Fibroblast of skin of left quadriceps (primary cell): ENCODE measurements around the gene MLH3.
"Not testable (repeated sequence)": the region's sequence is repeated elsewhere in the genome, so short reads cannot be mapped to it uniquely, and the experiment has no call there.

Experiments used
- DNase-seq, 2 experiments: peaks; one replicate each; pipeline ENCODE4 v3.0.0-alpha.2; 2013; ENCODE audit warnings: low read depth in 2 of 2

Gene MLH3

DNA sequence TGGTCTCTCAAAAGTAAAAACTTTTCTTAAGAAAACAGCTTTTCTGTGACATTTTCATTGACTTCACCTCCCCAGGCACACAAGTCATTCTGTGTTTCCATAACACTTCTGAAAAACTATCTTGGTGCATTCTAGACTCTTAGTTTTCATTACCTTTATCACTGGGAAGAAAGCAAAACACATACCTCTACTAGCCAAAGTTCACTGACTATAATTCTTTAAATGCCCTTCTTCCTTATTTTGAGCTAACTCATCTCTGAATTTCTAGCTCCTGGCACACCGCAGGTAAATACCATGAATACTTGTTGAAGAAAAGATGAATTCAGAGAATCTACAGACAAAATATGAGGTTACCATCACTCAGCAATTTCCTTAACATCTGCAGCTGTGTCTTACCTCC is 21.1 kb downstream of the MLH3 start:
- DNase-seq = no peak

GRCh38 chr14:75025876-75026275 is 25.4 kb downstream of the MLH3 start:
- no peak for DNase-seq

- no peak for DNase-seq
Observed at GRCh38 chr14:75025082-75025481, 26.2 kb downstream of the MLH3 start.

- no peak for DNase-seq
Observed at GRCh38 chr14:75023108-75023507, 28.2 kb downstream of the MLH3 start.

GRCh38 chr14:75022655-75023054 is 28.6 kb downstream of the MLH3 start:
- no peak for DNase-seq

- DNase-seq = no peak
Observed at GRCh38 chr14:75018694-75019093, 32.6 kb downstream of the MLH3 start.

- no peak for DNase-seq
Observed at GRCh38 chr14:75016815-75017214, 34.5 kb downstream of the MLH3 start.

DNA sequence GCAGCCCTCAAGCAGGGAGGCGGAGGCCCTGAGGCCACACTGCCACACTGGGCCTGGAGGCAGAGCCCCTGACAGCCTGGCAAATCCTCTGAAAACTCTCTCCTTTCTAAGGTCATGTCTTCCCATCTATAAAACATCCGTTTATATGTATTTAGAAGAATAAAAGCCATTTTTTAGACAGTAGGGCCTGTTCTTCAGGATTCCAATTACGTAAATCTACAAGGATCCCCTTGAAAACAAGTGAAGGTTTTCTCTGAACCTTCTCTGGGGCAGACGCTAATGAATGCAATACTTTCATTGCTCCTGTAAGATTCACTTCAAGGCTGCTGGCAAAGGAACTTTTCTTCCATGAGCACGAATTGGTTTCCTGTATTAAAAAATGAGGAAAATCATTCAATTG is 35.8 kb downstream of the MLH3 start:
- DNase-seq = no peak

DNA sequence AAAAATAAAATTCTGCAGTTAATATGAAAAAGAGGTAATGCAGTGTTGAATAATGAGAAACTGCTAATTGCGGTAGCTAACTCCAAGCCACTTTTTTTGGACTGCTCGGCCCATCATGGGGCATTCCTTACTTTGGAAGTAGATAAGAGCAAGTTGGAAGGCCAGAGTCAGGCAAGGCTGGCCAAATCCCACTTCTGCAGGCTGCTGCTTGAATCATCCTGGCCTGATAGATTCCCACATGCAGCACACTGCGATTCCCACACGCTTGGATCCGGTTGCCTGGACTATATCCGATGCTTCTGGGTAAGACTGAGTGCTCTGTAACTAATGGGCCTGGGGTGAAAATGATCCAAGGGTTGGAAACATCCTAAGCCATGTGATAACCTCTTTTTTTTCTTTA is 38.0 kb downstream of the MLH3 start:
- DNase-seq = no peak

DNA sequence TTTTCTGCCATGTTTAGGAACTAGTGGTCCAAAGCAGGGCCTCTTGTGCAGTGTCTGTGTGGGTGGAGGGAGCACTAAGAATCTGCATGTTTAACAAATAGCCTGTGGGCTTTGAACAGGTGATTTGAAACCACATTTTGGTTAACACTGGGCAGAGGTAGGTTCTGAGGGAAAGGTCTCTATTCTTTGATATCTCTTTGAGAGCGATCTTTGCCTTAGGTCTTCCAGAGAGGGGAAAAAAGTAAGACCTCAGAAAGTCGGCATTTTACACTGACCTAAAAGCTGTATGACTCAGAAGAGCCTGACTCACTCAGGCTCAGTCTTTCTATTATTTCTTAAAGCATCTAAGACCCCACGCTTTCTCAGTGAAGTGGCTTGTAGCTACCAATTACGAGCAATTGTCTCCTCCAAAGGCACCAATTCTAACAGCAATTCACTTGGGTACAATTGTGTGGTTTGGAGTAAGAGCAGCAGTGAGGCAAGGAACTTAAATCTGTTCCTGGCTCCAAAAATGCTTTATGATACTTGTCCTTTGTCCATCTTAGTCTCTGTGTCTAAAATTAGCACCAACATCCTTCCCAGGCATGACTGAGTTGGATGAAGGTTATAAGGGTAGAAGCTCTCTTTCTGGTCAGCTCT is 39.8 kb downstream of the MLH3 start:
- DNase-seq = peak in 1 of 2 experiments; percentile 25

DNA sequence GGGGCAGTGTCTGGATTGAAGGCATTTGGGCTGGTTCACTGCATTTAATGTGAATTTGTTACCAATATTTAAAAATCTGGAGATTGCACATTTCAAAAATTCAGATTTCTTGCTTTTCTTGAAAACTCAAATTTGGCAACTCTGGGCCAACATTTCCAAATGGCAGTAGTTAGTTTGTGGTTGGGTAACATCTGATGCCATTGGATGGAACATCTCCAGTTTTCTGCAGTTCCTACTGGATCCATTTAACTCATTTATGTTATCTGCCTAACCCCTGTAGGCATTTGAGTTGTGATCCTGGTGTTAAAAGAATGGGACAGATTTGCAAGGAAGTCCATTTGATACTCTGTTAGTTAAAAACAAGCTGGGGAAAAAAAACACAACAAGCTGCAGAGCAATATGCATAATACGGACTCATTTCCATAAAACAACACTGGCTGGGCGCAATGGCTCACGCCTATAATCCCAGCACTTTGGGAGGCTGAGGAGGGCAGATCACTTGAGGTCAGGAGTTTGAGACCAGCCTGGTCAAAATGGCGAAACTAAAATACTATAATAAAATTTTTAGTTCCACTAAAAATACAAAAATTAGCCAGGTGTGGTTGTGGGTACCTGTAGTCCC is 40.7 kb downstream of the MLH3 start:
- no peak for DNase-seq

GRCh38 chr14:75009176-75009575 is 42.1 kb downstream of the MLH3 start:
- no peak for DNase-seq

DNA sequence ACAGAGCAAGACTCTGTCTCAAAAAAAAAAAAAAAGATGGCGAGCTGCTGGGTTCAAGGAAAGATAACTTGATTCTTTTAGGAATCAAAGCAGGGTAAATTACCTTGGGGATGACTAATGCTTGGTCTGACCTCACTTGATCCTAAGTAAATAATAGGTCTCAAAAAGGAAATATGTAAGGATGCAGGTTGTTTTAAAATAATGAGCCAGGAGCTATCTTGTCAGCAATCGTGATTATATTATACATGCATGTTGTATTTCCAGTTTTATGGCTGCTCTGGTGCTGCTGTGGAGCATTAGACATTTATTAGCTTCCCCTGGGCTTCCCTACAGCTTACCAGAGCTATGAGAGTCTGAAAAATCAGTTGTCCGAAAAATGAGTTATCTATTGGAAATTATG is 45.9 kb downstream of the MLH3 start:
- no peak for DNase-seq

DNA sequence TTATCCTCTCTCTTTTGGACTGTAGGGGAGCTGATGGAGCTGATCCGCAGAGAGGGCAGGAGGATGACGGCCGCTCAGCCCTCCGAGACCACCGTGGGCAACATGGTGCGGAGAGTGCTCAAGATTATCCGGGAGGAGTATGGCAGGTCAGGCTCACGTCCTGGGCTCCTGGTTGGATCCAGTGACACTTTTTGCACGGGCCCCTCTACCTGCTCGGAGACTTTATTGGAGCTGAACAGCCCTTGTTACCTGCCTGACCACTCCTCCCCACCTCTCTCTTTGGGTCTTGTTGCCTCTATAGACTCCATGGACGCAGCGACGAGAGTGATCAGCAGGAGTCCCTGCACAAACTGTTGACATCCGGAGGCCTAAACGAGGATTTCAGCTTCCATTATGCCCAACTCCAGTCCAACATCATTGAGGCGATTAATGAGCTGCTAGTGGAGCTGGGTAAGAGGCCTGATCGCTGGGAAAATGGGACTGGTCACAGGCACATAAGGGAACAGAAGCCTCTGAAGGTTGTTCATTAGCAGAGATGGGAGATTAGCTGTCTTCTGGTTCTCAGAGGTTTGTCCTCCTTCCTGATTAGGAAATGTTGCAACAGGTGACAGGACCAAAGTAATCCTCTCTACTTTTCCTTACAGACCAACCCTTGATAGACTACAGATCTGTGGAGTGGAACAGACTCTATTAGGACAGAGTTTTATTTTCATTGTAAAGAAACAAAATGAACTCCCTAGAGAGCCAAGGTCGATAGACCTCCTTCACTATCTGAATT is 47.8 kb downstream of the MLH3 start:
- no peak for DNase-seq

DNA sequence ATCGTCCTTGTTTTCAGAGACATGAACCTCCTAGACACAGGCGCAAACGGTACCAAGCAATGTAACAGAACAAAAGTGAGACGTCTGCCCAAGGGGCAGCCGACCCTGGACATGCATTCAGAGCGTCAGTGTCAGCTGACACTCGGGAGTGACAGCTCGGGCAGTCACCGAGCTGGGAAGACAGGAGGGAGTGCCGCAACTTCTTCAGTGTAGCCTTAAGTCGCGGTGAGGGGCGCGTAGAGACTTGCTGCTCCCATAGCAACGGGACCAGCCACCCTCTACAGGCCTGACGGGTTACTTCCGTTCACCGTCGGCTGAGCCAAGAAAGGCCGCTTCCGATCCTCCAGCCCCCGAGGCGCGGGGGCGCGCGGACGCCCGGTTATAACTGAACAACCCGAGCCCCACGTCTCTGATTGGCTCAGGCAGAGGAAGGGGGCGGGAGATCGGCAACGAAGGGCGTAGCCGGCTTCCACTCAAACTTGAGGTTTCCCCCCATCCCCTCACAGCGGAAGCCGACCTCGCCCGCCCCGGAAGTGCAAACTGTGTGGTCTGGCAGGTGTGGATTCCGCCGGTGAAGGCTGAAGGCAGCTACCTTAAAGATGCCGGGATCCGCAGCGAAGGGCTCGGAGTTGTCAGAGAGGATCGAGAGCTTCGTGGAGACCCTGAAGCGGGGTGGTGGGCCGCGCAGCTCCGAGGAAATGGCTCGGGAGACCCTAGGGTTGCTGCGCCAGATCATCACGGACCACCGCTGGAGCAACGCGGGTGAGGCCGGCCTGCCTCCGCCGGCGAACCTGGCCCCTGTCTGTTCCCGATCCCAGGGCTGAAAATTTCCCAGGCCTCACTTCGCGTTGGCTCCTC is 48.6 kb downstream of the MLH3 start, which contains the start of gene EIF2B2:
TSS of gene EIF2B2 (plus strand) at position 530 of the 858 bp plus-strand sequence. CDS start at position 600, 70 bp downstream.
- peak; percentile 92 to 93 for DNase-seq

- DNase-seq = no peak
Observed at GRCh38 chr14:75001899-75002298, 49.4 kb downstream of the MLH3 start.

- no peak for DNase-seq
Observed at GRCh38 chr14:75001261-75001660, 50.0 kb downstream of the MLH3 start.

- not testable (repeated sequence) for DNase-seq
Observed at GRCh38 chr14:74995781-74996180, 55.5 kb downstream of the MLH3 start.

- DNase-seq = not testable (repeated sequence)
Observed at GRCh38 chr14:74994182-74994581, 57.1 kb downstream of the MLH3 start.

GRCh38 chr14:74988993-74989392 is 62.3 kb downstream of the MLH3 start:
- DNase-seq = no peak

DNA sequence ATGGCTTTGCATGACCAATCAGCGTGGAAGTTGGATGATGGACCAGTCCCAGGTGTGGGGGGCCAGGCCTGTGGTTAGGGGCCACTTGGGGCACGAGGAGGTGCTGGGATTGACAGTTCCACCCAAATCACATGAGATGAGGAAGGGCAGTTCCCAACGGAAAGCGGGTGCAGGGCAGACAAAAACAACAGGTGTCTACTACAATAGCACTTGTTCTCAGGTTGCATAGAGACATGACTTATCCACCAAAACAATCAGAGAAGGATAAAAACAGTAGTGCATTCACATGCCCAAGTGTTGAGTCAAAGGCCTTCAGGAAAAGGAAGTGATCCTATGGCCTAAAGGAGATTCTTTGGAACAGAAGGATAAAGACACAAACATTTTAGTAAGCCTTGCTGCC is 63.1 kb downstream of the MLH3 start:
- no peak for DNase-seq

DNA sequence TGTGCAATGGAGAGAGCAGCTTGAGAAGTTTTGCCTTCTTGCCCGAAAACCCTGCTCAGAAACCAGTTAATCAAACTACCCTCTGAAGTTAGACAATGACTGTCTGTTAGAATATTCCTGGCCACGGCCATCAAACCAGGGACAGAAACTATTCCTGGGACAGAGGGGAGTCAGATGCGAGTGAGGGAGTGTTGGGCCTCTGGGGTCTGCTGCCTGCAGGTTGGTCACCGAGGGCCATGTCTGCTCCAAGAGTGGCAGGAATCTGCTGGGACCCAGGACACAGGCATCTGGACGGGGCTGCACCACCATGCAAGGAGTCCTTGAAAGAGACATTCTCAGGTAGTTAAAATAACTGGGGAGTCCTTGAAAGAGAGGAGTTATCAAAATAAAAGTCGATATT is 65.5 kb downstream of the MLH3 start:
- DNase-seq = no peak
